Mesendoderm (in vitro differentiated cells): ENCODE data around the gene TCAF1.
"Not testable (repeated sequence)": the region's sequence is repeated elsewhere in the genome, so short reads cannot be mapped to it uniquely, and the experiment has no call there.

Experiments
- DNase-seq: peaks from one replicate; pipeline ENCODE4 v3.0.0; 2013
- H2AK5ac ChIP-seq: 2 replicates; pipeline ENCODE4 v1.6.1; 2013; ENCODE audit warnings: low read length, inconsistent platforms
- H2BK120ac ChIP-seq: 2 replicates; pipeline ENCODE4 v1.6.1; 2013; ENCODE audit warnings: low read depth, mild to moderate bottlenecking, low read length, moderate library complexity, mixed read lengths
- H2BK15ac ChIP-seq: replicated peaks from 2 replicates; pipeline ENCODE4 v1.6.1; 2013; ENCODE audit warnings: low read depth, mild to moderate bottlenecking, moderate library complexity
- H2BK5ac ChIP-seq: 2 replicates; pipeline ENCODE4 v1.6.1; 2013; ENCODE audit warnings: low read length, inconsistent platforms
- H3K18ac ChIP-seq: 2 replicates; pipeline ENCODE4 v1.6.1; 2013; ENCODE audit warnings: mild to moderate bottlenecking, low read length, mixed read lengths
- H3K23ac ChIP-seq: one replicate; pipeline ENCODE4 v1.6.1; 2013; ENCODE audit warnings: low read length
- H3K27ac ChIP-seq: 2 replicates; pipeline ENCODE4 v1.5.1; 2013; ENCODE audit warnings: low read depth, mild to moderate bottlenecking, inconsistent platforms, low read length, moderate library complexity
- H3K27me3 ChIP-seq: 2 replicates; pipeline ENCODE4 v1.6.1; 2013; ENCODE audit warnings: low read length, control low read depth, mild to moderate bottlenecking, inconsistent platforms; ENCODE audit not compliant: insufficient read depth, poor library complexity
- H3K36me3 ChIP-seq: 2 replicates; pipeline ENCODE4 v1.6.1; 2013; ENCODE audit warnings: low read length, inconsistent platforms; ENCODE audit not compliant: control insufficient read depth, insufficient read depth
- H3K4ac ChIP-seq: one replicate; pipeline ENCODE4 v1.6.1; 2013; ENCODE audit warnings: low read depth, mild to moderate bottlenecking, low read length, moderate library complexity
- H3K4me1 ChIP-seq: 2 replicates; pipeline ENCODE4 v1.6.1; 2013; ENCODE audit warnings: low read depth, low read length, inconsistent platforms; ENCODE audit not compliant: control insufficient read depth
- H3K4me2 ChIP-seq: 2 replicates; pipeline ENCODE4 v1.6.1; 2013; ENCODE audit warnings: low read length
- H3K4me3 ChIP-seq: 2 replicates; pipeline ENCODE4 v1.5.1; 2013; ENCODE audit warnings: mild to moderate bottlenecking, low read length
- H3K56ac ChIP-seq: one replicate; pipeline ENCODE4 v1.6.1; 2013; ENCODE audit warnings: low read length
- H3K79me1 ChIP-seq: 2 replicates; pipeline ENCODE4 v1.6.1; 2013; ENCODE audit warnings: low read length, inconsistent platforms
- H3K79me2 ChIP-seq: 2 replicates; pipeline ENCODE4 v1.6.1; 2013; ENCODE audit warnings: mild to moderate bottlenecking, low read length; ENCODE audit not compliant: control insufficient read depth, insufficient read depth
- H3K9ac ChIP-seq: 2 replicates; pipeline ENCODE4 v1.6.1; 2013; ENCODE audit warnings: low read length, inconsistent platforms
- H4K5ac ChIP-seq: one replicate; pipeline ENCODE4 v1.6.1; 2013; ENCODE audit warnings: low read length
- H4K8ac ChIP-seq: one replicate; pipeline ENCODE4 v1.6.1; 2013; ENCODE audit warnings: low read depth, mild to moderate bottlenecking, control low read depth, low read length, moderate library complexity
- WGBS: extraction: QIAGEN DNeasy Blood & Tissue Kit; methylation state at CpG from one replicate; pipeline ENCODE4 v1.1.7; 2013; ENCODE audit warnings: low lambda C conversion rate, missing lambda C conversion rate; ENCODE audit not compliant: insufficient coverage; ENCODE audit errors: extremely low coverage; 5-methylcytosine and 5-hydroxymethylcytosine counted together

Gene TCAF1

GRCh38 chr7:143857994-143858393, 44.0 kb downstream of the TCAF1 start:
- not testable (repeated sequence) for H3K9ac ChIP-seq, H3K27me3 ChIP-seq, H3K36me3 ChIP-seq, H3K4me1 ChIP-seq, H3K27ac ChIP-seq, H2BK120ac ChIP-seq, H4K5ac ChIP-seq, H2BK15ac ChIP-seq, H3K4ac ChIP-seq, DNase-seq, H3K23ac ChIP-seq, H2AK5ac ChIP-seq, H3K18ac ChIP-seq, H3K4me3 ChIP-seq, H3K4me2 ChIP-seq, H2BK5ac ChIP-seq, H3K79me2 ChIP-seq, H3K79me1 ChIP-seq, H4K8ac ChIP-seq, H3K56ac ChIP-seq
- no CpG with 5 or more reads among the region's 2 CpGs for WGBS

- H4K5ac ChIP-seq, H3K4me2 ChIP-seq, H3K27me3 ChIP-seq, H4K8ac ChIP-seq, H3K23ac ChIP-seq, H2BK15ac ChIP-seq, H3K79me1 ChIP-seq, H3K18ac ChIP-seq, DNase-seq, H2AK5ac ChIP-seq, H3K79me2 ChIP-seq, H3K27ac ChIP-seq, H3K4ac ChIP-seq, H3K9ac ChIP-seq, H2BK5ac ChIP-seq, H3K36me3 ChIP-seq, H3K4me3 ChIP-seq, H2BK120ac ChIP-seq, H3K56ac ChIP-seq, H3K4me1 ChIP-seq: not testable (repeated sequence)
- WGBS = no CpG with 5 or more reads among the region's 1 CpG
These were observed 46.5 kb downstream of the TCAF1 start for GRCh38 chr7:143855443-143855842.

- H3K79me1 ChIP-seq = no peaks in the 10 kb centered on the region
- no peak overlapping the region for H3K4me3 ChIP-seq
- no peak overlapping the region for H2BK5ac ChIP-seq
- no peaks in the 10 kb centered on the region for H3K36me3 ChIP-seq
- no peak overlapping the region for H4K5ac ChIP-seq
- no peaks in the 10 kb centered on the region for H3K27me3 ChIP-seq
- no peak overlapping the region for H3K23ac ChIP-seq
- no peak for DNase-seq
- no peak overlapping the region for H3K4ac ChIP-seq
- no peak overlapping the region for H2BK15ac ChIP-seq
- no CpG with 5 or more reads among the region's 2 CpGs for WGBS
- H3K56ac ChIP-seq = no peak overlapping the region
- no peak overlapping the region for H4K8ac ChIP-seq
- no peak overlapping the region for H3K4me2 ChIP-seq
- no peak overlapping the region for H3K27ac ChIP-seq
- H3K18ac ChIP-seq = no peak overlapping the region
- no peak overlapping the region for H3K9ac ChIP-seq
- no peaks in the 10 kb centered on the region for H3K4me1 ChIP-seq
- H2BK120ac ChIP-seq = no peak overlapping the region
- no peak overlapping the region for H2AK5ac ChIP-seq
- no peaks in the 10 kb centered on the region for H3K79me2 ChIP-seq
These were observed 51.3 kb downstream of the TCAF1 start for GRCh38 chr7:143850682-143851081.

- Histone ChIP-seq H3K4me1 (no peaks in the 10 kb centered on the region), H3K23ac (no peak overlapping the region), H3K56ac (no peak overlapping the region), H4K5ac (no peak overlapping the region), H3K27ac (no peak overlapping the region), H3K18ac (no peak overlapping the region), H3K27me3 (no peaks in the 10 kb centered on the region), H3K9ac (no peak overlapping the region), H3K36me3 (no peaks in the 10 kb centered on the region), H3K4me2 (no peak overlapping the region), H2BK15ac (no peak overlapping the region), H2AK5ac (no peak overlapping the region), H3K4me3 (no peak overlapping the region), H2BK120ac (no peak overlapping the region), H3K4ac (no peak overlapping the region), H4K8ac (no peak overlapping the region), H3K79me2 (no peaks in the 10 kb centered on the region), H2BK5ac (no peak overlapping the region), H3K79me1 (no peaks in the 10 kb centered on the region)
- no CpG with 5 or more reads among the region's 3 CpGs for WGBS
- DNase-seq = no peak
These were observed 52.0 kb downstream of the TCAF1 start for GRCh38 chr7:143849785-143850479.

GRCh38 chr7:143848192-143848591, 53.8 kb downstream of the TCAF1 start:
- no peaks in the 10 kb centered on the region for H3K79me1 ChIP-seq
- no peaks in the 10 kb centered on the region for H3K27me3 ChIP-seq
- no peaks in the 10 kb centered on the region for H3K4me1 ChIP-seq
- no peak overlapping the region for H3K4me3 ChIP-seq
- H3K18ac ChIP-seq = no peak overlapping the region
- H3K56ac ChIP-seq = no peak overlapping the region
- no peak overlapping the region for H3K4me2 ChIP-seq
- no peak overlapping the region for H2BK5ac ChIP-seq
- no peak overlapping the region for H4K8ac ChIP-seq
- no peaks in the 10 kb centered on the region for H3K36me3 ChIP-seq
- no peak overlapping the region for H2AK5ac ChIP-seq
- H4K5ac ChIP-seq = no peak overlapping the region
- H3K9ac ChIP-seq = no peak overlapping the region
- no peak overlapping the region for H3K23ac ChIP-seq
- H2BK15ac ChIP-seq = no peak overlapping the region
- no peak overlapping the region for H3K27ac ChIP-seq
- no peak overlapping the region for H2BK120ac ChIP-seq
- H3K79me2 ChIP-seq = no peaks in the 10 kb centered on the region
- no peak overlapping the region for H3K4ac ChIP-seq
- no peak for DNase-seq

GRCh38 chr7:143846692-143847091, 55.3 kb downstream of the TCAF1 start:
- no CpG with 5 or more reads among the region's 2 CpGs for WGBS
- H2BK15ac ChIP-seq = no peak overlapping the region
- H3K4me1 ChIP-seq = no peaks in the 10 kb centered on the region
- no peak overlapping the region for H4K5ac ChIP-seq
- no peaks in the 10 kb centered on the region for H3K79me2 ChIP-seq
- H3K27ac ChIP-seq = no peak overlapping the region
- no peak for DNase-seq
- H3K4ac ChIP-seq = no peak overlapping the region
- H3K9ac ChIP-seq = no peak overlapping the region
- H3K18ac ChIP-seq = no peak overlapping the region
- H2AK5ac ChIP-seq = no peak overlapping the region
- no peak overlapping the region for H2BK5ac ChIP-seq
- no peak overlapping the region for H3K4me3 ChIP-seq
- H3K36me3 ChIP-seq = no peaks in the 10 kb centered on the region
- no peaks in the 10 kb centered on the region for H3K27me3 ChIP-seq
- H2BK120ac ChIP-seq = no peak overlapping the region
- H3K79me1 ChIP-seq = no peaks in the 10 kb centered on the region
- no peak overlapping the region for H3K4me2 ChIP-seq
- H4K8ac ChIP-seq = no peak overlapping the region
- H3K56ac ChIP-seq = no peak overlapping the region
- no peak overlapping the region for H3K23ac ChIP-seq
